HL-60 (cell line): ENCODE data around the gene MYH2.

Experiments
- DNase-seq, 2 experiments: peaks; one replicate each; pipeline ENCODE4 v3.0.0-alpha.2; 2010 to 2020; ENCODE audit warnings: low read depth in 1 of 2, low spot score in 1 of 2
- H3K27ac ChIP-seq: fragments of 250-450 bp; sonication (Bioruptor Pico); replicated peaks from 2 replicates; pipeline ENCODE4 v1.5.1; 2020; ENCODE audit warnings: mild to moderate bottlenecking, moderate library complexity
- H3K27me3 ChIP-seq: fragments of 250-450 bp; sonication (Bioruptor Pico); 2 replicates; pipeline ENCODE4 v1.5.1; 2021; ENCODE audit warnings: mild to moderate bottlenecking, moderate library complexity; ENCODE audit not compliant: insufficient read depth, poor library complexity, severe bottlenecking
- H3K4me3 ChIP-seq: replicated peaks from 2 replicates; pipeline ENCODE4 v1.5.1; 2011; ENCODE audit warnings: mild to moderate bottlenecking, control low read depth, low read length; ENCODE audit not compliant: insufficient read depth
- CTCF ChIP-seq: IDR thresholded peaks from one replicate; pipeline ENCODE4 v1.5.1; 2011; ENCODE audit warnings: low read length, control low read depth, inconsistent platforms; ENCODE audit not compliant: insufficient read depth
- GABPA ChIP-seq: IDR thresholded peaks from 2 replicates; pipeline ENCODE4 v1.6.1; 2012; ENCODE audit warnings: low read depth
- POLR2AphosphoS5 ChIP-seq: IDR thresholded peaks from 2 replicates; pipeline ENCODE4 v1.6.1; 2012; ENCODE audit warnings: low read depth
- REST ChIP-seq: IDR thresholded peaks from 2 replicates; pipeline ENCODE4 v1.6.1; 2012; ENCODE audit warnings: low read depth; ENCODE audit not compliant: insufficient replicate concordance
- SPI1 ChIP-seq: IDR thresholded peaks from 2 replicates; pipeline ENCODE4 v1.6.1; 2012; ENCODE audit warnings: low read depth, mild to moderate bottlenecking, borderline replicate concordance

Gene MYH2

GRCh38 chr17:10574324-10574723 is 24.9 kb upstream of the MYH2 start:
- no peak for TF ChIP-seq REST
- no peak for TF ChIP-seq POLR2AphosphoS5
- no peak for TF ChIP-seq SPI1
- TF ChIP-seq CTCF, result no peak
- H3K4me3 ChIP-seq, result no peak overlapping the region

DNA sequence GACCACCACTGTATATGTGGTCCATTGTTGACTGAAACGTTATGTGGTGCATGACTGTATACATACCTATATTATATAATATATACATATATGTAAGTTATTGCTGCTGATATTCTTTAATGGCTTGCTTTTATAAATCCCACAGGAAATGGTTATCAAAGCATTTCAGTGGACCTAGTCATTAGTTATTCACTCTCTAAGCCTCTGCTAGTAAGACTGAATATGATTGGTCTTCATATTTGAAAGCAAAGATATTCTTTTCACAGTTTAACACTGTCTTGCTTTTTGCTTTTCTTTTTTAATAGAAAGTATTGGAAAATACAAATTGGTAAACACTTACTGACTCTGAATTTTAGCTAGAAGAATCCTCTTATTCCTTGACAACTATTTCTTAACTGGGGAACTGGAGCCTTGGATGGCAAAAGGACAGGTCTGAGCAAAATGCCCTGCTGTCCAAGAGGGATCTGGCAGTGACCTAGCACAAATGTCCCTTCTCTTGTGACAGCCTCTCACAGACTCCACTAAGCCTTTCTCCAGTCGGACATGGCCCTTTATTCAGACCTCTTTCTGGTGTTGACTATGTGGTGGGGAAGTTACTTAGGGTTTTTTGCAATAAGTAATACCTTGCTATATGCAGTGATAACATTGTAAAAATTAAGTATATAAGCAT is 14.7 kb upstream of the MYH2 start:
- Histone ChIP-seq H3K4me3 (no peak overlapping the region), H3K27ac (no peak overlapping the region), H3K27me3 (no peaks in the 10 kb centered on the region)
- TF ChIP-seq SPI1 (no peak), CTCF (no peak), REST (no peak), POLR2AphosphoS5 (no peak), GABPA (no peak)
- DNase-seq, result no peak

More at GRCh38 chr17:10574324-10574723, 24.9 kb upstream of the MYH2 start:
- H3K27ac ChIP-seq, result no peak overlapping the region
- H3K27me3 ChIP-seq, result no peaks in the 10 kb centered on the region
- no peak for DNase-seq

DNA sequence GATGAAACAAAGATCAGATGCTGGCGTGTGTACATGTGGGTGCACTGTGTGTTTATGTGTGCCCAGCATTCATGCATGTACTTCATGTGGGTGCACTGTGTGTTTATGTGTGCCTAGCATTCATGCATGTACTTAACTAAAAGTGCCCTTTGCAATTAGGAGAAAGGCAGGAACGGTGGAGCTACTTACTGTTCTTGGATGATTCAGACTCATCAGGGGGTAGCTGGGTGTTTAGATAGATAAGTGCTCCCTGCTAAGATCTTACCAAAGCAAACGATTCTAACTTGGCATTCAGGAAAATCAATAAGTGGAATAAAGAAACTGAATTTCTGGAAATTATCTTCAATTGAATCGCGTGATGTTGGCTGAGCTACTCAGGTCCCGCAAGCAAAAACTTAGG is 8.6 kb upstream of the MYH2 start:
- Histone ChIP-seq H3K4me3 (no peak overlapping the region), H3K27me3 (no peaks in the 10 kb centered on the region), H3K27ac (no peak overlapping the region)
- TF ChIP-seq POLR2AphosphoS5, result no peak
- no peak for TF ChIP-seq REST
- TF ChIP-seq GABPA, result no peak
- no peak for TF ChIP-seq SPI1
- TF ChIP-seq CTCF, result no peak
- DNase-seq, result no peak
